8988T (cell line): ENCODE results near the gene RASSF4.

Experiments used
- DNase-seq: peaks from one replicate; pipeline ENCODE4 v3.0.0; 2011

RASSF4 gene

DNA sequence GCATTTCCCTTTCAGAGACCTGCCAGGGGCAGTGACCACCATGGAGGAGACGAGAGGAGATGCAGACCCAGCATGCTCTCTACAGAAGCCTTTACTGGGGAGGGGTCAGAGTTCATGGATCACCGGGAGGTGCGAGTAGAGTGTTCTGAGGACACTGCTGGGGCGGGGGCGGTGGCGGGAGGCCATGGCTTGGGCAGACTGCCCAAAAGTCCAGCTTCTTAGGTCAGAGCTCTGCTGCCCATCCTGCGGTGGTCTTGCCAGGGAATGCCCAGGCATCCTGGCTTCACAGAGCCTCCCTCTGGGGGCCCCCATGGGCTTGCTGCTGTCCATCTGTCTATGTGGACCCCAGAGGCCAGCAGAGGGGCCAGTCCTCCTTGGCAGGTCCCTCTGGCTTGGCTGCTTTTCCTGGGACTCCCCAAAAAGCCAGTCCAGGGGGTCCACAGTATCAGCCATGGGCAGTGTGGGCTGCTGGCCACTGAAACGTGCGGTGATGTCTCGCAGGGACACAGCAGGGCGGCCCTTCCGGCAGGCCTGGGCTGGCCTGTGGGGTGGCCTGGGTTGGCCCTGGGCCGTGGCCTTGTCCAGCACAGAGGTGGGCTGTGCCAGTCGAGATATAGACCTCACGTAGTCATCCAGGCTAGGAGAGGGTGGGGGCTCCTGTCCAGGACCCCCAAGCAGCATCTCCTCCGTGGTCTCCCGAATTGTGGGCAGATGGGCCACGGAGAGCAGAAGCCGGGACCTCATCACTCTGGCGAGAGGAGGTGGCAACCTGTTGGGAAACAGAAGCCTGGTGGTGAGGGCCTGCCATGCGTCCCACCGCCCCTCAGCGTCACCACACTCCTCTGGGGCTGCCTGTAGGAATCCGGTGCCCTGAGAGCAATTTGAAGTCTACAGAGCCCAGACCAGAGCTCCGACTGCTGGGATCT is 17.9 kb downstream of the RASSF4 start:
- no peak for DNase-seq

DNA sequence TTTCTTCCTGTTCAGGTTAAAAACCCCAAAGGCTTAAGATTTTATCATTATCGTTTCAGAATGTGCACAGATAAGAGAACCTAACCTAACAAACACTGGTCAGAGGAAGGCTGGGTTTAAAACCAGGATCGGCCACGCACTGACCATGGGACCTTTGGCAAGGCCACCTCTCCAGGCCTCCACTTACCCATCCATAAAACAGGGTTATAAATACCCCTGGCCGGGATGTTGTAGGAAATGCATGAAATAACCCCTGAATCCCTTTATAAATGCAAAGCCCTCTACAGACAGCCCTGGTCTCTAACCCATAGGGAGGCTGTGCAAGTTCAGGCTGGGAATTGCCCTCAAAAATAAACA is 18.6 kb downstream of the RASSF4 start:
- DNase-seq = no peak

DNA sequence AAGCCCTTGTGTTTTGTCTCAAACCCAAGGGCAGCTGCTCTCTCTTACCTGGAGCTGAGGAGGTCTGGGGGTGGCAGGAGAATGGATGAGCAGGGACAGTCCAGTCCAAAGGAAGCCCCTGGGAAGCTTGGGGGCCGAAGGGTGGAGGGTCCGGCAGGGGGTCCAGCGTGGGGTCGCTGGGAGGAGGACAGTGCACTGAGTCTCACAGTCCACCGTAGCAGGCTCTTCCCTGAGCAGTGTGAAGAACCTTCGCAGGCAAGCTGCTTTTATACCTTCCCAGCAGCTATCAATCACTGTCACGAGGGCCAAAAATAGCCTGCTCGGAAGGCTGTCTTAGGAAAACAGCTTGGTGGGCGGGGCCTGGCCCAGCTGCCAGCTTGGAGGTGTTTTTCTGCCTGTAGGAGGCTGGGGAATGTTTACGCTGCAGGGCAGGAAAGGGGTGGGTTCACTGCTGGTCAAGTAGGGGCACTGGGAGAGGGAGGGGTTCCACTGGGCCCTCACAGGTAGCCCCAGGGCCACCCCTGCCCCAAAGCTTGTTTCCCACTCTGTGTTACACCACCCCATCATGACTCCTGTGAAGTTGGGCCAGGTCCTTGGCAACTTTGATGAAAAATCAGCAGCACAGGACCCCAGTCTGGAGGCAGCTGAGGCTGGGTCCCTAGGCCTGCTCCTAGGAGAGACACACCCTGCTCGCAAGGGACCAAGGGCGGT is 19.1 kb downstream of the RASSF4 start, which contains the start of gene DEPP1:
TSS of gene DEPP1 (minus strand) at position 240 of the 711 bp plus-strand sequence. CDS start 779 bp downstream, outside the sequence.
- no peak for DNase-seq

DNA sequence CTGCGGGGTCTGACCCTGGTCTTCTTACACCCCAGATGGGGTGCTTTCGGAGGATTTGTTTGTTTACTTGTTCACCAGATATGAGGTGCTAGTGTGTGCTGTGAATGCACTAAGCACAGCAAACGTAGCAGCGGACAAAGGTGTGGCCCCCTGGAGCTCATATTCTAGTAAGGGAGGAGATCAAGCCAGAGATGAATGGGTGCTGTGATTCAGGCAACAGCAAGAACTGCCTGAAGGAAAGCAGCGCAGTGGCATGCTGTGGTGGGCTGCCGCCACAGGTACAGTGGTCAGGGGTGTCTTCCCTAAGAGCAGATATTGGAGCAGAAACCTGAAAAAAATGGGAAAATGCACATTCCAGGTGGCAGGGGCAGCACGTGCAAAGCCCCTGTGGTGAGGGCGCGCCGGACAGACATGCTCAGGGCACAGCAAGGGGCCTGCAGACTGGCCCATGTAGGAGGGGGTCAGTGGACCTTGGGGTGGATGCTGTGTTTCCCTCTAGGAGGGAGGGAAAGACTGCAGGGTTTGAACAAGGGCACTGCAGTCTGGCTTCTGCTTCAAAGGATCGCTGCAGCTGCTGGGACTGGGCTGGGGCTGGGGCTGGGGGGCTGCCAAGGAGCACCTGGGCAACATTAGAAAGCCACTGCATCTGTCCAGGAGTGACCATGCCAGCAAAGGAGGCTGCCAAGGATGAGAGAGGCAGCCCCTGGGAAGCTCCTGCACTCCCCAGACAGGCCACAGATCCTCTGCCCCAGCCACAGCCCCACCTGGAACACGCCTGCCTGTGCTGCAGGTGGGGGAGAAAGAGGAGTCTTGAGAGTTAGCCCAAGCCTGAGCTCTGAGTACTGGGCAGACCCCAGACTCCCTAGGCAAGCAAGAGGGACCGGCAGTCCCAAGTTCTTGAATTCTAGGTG is 19.9 kb downstream of the RASSF4 start:
- DNase-seq = no peak

DNA sequence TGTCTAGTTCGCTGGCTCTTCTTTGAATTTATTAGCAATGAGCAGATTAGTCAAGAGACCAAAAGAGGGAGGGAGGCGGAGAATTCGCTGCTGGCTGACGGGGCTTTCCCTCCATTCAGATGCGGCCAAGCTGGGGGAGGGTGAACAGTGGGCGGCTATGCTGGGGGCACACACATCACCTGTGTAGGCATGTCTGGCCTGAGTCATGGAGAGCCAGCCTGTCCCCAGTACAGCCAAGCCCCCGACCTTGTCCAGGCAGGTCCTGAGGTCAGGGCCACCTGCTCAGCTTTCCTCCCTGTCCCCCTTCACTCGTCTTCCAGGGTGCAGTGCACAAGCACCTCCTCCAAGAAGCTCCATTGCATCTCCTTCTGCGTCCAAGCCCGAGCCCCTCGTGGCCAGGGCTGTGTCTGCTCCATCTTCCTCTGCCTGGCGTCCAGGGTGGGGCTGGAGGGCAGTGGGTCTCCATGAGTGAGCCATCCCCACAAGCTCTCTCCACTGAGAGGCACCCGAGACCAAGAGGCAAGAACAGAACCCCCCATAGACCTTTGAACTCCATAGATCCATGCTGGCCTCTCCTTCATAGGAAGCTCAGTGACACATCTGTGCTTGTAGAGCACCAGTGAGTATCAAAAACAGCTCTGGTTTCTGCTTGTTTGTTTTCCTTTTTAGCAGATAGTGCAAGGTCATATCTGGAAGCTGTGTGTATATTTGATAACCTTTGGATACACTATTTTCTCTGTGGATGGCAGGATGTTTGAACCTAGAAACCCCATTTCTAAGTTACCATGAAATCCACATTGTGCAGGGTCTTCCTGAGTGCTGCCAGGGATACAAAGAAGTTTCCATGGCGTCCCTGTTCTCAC is 20.9 kb downstream of the RASSF4 start:
- no peak for DNase-seq

DNA sequence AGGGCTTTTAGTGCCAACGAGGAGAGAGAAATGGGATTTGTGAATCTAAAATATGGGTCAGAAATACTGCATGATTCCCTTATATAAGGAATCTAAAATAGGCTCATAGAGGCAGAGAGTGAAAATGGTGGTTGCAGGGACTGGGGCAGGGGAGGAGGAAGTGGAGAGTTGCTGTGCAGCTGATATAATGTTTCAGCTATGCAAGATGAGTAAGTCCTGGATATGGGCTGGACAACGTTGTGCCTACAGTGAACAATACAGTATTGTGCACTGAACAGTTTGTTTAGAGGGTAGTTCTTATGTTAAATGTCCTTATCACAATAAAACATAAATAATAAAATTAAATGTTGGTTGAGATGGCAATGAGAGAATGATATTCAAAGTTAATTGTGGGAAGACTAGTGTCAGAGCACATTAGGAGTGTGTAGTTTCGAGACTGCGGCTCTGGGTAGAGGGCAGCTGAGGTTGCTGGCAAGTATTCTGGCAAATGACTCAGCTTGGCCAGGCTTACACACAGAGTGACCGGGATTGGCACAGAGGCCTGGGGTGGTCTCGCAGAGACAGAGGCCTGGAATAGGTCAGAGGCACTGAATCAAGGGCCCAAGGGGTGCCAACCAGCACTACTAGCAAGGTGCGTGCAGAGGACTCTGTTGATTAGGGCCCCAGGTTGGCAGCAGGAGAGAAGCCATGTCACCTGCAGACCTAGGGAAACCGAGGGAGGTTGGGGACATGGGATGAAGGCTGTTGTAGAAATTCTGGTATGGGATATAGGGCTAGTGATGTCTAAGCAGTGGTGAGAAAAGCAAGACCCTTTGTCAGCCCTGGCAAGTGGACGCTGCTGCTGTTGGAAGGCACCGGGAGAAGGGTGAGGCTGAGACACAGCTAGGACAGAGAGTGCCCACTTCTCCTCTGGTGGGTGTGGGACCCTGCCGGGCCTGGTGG is 21.8 kb downstream of the RASSF4 start:
- peak; percentile 63 for DNase-seq

DNA sequence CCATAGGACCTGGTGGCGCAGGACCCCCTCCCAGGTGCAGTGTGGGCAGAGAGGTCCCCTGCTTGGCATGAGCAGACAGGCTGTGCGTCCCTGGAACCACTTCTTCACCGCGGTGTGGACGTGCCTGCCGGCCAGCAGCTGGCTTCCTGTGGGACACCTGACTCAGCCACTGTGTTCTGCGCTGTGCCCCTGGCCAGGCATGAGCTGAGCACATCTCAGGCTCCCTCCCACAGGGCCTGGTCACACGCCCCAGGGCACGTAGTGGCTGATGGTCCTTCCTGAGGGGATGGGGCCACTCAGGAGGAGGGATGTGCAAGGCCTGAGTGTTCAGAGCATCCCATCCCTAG is 22.5 kb downstream of the RASSF4 start:
- no peak for DNase-seq

DNA sequence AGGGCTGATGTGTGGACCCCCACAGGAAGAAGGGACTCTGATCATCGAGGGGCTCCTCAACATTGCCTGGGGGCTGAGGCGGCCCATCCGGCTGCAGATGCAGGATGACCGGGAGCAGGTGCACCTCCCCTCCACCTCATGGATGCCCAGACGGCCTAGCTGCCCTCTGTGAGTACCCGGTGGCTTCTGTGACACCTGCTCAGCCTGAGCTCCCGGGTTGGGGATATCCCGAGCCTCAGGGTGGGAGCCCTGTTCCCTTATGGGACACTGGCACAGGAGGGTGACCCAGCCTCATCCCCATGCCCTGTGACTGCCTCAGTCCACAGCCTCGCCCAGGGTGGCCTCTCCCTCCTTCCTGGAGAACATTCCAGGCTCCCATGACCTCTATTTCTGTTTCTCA is 22.9 kb downstream of the RASSF4 start:
- no peak for DNase-seq

DNA sequence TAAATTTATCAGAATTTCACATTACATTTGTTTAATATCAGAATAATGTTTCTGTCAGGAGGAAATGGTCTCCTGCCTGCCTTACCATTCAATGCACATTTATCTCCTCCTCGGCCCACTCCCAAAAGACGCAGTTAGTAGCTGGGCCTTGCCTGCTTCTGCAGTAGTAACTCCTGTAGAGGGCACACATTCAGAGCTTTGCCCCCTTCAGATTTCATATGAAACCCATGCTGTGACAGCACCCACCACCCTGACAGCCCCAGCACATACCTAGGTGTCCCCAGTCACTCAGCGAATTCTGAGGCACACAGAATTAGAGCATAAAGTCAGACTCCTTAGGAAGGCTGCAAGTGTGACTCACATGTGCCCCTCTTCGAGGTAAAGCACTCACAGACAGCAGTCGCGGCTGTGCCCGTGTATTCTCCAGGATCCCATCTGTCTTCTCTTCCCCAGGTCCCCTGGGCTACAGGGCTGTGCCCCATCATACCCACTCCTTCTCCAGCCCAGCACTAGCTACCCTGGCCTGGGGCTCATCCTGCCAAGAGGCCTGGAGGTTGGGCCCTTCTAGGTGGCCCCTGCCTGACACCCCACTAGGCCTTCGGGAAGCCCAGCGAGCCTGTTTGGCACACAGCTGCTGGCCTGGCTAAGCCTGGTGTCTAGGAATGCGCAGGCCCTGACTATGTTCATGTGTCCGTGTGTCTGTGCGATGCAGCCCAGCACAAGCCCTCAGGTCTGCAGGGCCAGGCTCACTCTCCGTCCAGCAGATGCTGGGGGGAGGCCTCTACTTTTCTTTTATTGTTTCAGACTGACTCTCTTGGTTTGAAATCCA is 23.7 kb downstream of the RASSF4 start:
- DNase-seq = no peak

DNA sequence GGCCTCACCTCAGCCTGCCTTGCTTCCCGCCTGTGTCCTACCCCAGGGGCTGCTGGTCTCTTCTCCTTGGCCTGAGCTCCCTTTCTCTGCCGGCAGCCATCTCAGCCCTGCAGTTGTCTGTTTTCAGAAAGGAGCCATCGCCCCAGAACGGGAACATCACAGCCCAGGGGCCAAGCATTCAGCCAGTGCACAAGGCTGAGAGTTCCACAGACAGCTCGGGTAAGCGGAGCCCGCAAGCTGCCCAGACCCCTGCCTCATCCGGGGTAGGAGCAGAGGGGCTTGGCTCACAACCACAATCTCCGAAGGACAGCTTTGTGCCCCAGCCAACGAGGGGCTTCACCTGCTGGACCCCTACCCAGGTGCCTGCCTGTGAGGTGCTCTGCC is 24.3 kb downstream of the RASSF4 start:
- no peak for DNase-seq

DNA sequence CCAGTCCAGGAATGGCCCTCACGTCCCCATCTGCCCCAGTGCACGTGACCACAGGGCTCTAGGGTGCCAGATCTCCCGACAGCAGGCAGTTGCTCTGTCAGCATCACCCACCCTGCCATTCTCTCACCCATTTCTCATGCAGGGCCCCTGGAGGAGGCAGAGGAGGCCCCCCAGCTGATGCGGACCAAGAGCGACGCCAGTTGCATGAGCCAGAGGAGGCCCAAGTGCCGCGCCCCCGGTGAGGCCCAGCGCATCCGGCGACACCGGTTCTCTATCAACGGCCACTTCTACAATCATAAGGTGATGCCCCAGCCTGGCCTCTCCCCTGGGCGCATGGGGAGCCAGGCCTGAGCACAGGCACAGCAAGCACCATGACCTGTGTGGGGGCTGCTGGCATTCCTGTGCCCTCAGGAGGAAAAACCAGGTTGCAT is 25.1 kb downstream of the RASSF4 start:
- DNase-seq = no peak

DNA sequence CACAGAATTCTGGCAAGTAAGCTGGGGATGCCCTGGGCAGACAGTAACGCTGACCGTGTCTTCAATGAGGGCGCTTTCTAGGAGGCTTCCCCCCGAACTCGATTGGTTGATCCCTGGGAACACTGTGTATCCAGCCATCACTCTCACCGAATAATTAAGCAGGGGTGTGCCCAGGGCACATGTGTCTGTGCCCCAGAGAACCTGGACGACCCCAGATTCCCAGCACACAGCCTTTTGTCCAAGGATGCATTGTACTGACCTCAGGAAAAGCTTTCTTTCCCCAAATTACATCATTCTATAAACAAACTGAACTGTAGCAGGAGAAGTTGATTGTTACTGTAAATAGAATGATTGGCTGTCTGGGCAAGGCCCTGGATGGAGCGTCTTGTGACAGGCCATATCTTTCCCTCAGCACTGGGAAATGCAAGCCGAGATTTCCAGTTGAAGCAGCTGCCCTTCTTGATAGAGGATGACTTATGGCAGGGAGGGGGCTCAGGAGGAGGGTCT is 25.6 kb downstream of the RASSF4 start:
- no peak for DNase-seq

DNA sequence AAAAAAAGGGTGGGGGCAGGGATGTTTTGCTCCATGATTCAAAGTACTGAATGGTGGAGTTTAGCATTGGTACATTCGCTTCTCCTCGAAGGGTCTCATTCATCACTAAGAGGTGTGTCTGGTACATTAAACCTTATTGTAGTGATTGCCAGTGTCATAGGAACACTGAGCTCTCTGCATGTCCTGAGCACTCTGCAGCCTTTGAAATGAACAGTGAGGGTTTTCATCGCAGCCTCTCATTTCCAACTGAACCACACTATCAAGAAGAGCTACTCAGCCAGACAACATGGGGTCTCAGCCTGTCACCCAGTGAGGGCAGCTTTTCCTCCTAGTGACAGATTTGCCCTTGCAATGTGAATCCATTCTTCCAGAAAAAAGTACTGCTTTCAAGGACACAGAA is 26.6 kb downstream of the RASSF4 start:
- no peak for DNase-seq

DNA sequence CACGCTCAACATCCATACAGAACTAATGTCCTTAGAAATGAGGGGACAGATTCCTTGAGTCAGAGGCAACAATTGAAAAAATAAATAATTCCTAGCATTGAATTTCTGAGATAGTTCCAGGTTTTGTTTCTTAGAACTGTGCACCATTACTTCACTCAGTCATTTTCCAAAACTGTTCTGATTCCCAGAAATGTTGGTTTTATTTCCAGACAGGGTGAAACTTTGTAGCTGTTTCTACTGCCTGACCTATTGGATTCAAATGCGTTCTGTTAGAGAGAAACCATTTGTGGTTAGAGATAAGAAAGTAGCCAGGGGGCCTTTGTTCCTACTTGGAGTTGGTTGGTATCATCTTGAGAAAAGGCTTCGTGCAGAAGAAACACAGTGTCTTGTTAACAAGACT is 27.1 kb downstream of the RASSF4 start:
- DNase-seq = no peak

DNA sequence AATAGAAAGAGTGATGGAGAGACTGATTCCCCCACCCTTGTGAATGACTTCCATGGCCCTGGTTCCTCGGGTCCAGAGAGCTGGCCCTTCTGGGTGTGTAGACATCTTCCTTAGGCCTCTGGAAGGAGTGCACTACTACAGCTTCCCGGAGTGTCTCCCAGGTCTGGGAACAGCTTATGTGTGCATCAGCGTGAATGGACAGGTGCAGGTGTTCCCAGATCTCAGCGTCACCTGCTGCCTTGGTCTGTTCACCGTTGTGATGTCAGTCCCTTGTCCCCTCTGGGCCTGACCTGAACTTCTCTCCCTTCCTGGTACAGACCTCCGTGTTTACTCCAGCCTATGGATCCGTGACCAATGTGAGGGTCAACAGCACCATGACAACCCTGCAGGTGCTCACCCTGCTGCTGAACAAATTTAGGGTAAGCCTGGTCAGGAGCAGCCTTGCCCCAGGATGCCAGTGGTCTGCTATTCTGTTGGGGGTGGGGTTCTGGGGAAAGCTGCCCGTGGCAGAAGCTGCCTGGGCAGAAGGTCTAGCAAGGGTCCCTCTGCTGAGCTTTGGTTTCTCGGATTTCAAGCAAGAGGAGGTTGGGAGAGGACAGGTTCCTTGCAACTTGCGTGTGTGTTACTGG is 29.5 kb downstream of the RASSF4 start:
- DNase-seq = no peak

DNA sequence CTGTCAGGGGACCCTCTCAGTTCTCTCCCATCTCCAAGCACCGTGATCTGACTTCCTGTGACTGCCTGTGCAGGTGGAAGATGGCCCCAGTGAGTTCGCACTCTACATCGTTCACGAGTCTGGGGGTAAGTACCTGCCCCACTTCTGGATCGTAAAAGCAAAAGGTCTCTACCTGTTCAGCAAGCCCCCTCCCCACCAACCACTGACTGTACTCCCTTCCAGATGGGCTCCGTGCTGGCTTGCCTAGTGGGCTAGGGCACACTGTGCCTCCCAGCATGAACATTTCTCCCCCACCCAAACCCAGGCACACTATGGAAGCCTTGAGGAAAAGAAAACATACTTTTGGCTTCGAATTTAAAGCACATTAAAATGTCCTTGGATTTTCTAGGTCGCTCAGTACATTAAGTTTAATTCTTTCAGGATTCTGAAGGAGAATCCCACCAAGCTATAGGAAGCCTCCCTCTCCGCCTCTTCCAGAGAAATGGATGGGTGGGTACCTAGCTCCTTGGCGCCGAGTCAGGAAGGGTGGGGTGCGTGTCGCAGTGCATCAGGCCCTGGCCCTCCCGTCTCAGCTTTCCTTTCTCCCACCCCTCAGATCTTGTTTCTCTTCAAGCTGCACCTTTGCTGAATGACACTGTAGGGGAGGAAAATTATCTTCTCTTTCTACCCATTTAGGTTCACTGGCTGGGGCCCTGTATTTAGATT is 30.1 kb downstream of the RASSF4 start:
- no peak for DNase-seq

DNA sequence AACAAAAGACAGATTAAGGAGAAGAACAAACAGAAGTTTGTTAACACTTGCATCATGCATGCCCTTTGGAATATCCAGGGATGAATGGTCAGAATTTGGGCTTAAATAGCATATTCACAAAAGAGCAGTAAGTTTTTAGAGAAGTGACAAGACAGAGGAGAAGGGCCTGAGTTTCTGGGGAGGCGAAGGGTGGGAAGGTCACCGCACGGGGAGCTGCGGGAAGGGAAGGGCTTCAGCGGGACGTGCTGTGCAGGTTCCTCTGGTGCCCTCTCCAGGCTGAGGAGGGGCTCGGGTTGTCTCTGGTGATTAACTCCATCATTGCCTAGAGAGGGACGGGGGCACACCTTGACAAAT is 30.7 kb downstream of the RASSF4 start:
- DNase-seq = no peak

DNA sequence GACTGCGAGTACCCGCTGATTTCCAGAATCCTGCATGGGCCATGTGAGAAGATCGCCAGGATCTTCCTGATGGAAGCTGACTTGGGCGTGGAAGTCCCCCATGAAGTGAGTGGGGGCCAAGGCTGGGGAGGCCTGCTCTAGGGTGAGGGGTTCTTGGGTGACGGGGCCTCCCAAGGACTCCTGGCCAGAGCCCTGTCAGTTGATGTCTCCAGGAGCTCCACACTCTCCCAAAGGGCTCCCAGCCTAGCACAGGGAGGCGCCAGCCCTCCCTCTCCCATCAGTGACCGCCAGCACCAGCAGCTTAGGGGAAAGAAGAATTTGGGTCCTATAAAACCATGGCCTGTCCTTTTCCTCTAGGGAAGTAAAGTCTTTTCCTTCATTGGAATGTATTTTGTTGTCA is 31.4 kb downstream of the RASSF4 start:
- DNase-seq = no peak

DNA sequence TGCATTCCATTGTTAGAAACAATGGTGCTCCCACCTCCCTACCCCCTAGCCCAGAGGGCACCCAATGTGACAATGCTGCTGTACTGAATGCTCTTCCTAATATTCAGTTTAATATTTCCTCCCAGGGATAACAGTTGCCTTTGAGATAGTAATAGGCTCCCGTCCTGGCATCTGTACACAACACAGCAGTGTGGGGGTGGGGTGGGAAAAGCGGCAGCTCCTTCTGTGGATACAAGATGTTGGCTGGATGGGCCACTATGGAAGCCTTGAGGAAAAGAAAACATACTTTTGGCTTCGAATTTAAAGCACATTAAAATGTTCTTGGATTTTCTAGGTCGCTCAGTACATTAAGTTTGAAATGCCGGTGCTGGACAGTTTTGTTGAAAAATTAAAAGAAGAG is 32.0 kb downstream of the RASSF4 start:
- no peak for DNase-seq
